GM18909 (cell line): ENCODE data around the gene STAT5A.
A peak's percentile ranks its signal among the peaks of the same experiment; 100 is the strongest.

Source experiments
- ATAC-seq: cut with Tn5 transposase; IDR thresholded peaks from one replicate; pipeline ENCODE4 v1.9.1; 2021; ENCODE audit warnings: mild to moderate bottlenecking; ENCODE audit not compliant: unreplicated experiment, poor library complexity

The STAT5A gene

DNA sequence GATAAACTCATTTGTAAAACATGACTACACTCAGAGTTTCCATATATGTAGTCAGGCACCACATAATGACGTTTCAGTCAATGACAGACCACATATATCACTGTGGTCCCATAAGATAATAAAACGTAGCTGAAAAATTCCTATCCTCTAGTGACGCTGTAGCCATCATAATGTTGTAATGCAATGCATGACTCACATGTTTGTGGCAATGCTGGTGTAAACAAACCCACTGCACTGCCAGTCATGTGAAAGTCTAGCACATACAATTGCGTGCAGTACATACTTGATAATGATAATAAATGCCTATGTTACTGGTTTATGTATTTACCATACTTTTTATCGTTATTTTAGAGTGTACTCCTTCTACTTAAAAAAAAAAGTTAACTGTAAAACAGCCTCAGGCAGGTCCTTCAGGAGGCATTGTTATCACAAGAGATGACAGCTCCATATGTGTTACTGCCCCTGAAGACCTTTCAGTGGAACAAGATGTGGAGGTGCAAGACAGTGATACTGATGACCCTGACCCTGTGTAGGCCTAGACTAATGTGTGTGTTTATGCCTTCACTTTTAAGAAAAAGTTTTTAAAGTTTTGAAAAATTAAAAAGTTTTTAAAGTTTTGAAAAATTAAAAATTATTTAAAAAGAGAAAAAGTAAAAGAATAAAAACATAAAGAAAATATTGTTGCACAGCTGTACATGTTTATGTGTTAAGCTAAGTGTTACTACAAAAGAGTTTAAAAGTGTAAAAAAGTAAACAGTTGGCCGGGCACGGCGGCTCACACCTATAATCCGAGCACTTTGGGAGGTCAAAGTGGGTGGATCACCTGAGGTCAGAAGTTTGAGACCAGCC, 21.2 kb upstream of the STAT5A start:
- no peak for ATAC-seq

DNA sequence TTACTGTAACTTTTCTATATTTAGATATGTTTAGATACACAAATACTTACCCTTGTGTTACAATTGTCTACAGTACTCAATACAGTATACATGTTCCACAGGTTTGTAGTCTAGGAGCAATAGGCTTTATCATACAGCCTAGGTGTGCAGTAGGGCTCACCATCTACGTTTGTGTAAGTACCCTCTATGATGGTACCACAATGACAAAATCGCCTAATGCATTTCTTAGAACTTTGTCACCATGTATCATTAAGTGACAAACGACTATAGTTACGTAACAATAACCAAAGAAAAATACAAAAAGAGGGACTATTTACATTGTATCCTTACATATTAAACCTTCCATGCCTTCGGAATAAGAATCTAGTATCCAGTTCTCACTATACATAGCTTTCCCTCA, 20.1 kb upstream of the STAT5A start:
- ATAC-seq = no peak

- ATAC-seq = no peak
Measured at GRCh38 chr17:42270170-42270535, 18.1 kb upstream of the STAT5A start.

DNA sequence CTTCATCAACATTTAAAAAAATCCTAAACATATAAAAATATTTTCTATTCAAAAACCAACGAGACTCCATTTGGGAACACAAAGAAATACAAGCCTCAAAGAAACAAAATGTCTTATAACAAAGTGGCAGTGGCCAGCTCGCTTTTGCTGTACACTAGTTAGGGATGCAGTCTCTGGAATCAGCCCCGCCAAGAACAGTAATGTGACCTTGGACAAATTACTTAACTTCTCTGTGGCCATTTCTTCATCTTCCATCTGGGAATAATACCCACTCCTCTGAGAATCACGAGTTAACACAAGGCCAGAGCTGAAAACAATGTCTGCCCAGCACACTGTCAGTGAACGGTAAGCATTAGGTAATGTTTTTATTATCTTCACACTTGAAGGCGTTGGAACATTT, 17.7 kb upstream of the STAT5A start:
- no peak for ATAC-seq

- ATAC-seq = no peak
Measured at GRCh38 chr17:42271006-42271778, 17.1 kb upstream of the STAT5A start.

DNA sequence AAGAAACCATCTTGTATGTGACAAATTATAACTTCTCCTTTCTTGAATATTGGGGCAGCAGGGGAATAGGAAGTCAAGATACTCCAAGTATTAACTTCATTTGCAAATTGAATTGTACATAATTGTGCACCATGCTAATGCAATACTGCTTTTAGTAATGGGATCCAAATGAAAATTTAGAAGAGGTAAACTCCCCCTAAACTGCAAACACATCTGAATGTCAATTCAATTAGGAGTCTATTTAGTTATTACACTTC, 16.6 kb upstream of the STAT5A start:
- ATAC-seq = no peak

DNA sequence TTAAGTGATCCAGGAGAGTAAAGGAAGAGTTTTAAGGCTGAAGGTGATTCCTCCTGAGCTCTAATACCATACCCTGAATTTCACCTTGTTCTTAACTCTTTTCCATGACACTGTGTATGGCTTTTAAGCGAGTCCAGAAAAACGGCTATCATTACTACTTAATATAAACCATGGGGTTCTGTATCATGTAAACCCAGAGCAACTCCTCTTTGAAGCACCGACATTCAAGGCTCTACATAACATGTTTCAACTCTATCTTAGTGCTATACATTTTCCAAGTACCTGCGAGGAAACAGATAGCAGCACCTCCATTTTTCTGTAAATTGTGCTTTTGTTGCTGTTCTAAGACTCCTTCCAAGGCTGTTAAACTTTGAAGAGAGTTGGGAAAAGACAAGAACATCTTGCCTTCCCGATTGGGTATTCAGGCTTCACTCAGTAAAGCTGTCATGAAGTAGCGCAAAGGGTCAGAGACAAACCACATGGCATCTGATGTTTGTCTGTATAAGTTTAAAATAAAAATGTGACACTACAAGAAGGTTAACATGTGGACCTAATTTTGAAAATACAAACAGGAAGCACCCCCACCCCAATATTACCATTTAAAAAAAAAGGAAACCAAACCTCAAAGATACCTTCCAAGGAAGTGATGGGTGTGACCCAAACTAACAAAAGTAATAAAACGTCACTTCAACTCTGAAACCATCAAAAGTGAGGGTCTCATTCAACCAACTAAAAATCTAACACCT, 16.0 kb upstream of the STAT5A start:
- no peak for ATAC-seq

DNA sequence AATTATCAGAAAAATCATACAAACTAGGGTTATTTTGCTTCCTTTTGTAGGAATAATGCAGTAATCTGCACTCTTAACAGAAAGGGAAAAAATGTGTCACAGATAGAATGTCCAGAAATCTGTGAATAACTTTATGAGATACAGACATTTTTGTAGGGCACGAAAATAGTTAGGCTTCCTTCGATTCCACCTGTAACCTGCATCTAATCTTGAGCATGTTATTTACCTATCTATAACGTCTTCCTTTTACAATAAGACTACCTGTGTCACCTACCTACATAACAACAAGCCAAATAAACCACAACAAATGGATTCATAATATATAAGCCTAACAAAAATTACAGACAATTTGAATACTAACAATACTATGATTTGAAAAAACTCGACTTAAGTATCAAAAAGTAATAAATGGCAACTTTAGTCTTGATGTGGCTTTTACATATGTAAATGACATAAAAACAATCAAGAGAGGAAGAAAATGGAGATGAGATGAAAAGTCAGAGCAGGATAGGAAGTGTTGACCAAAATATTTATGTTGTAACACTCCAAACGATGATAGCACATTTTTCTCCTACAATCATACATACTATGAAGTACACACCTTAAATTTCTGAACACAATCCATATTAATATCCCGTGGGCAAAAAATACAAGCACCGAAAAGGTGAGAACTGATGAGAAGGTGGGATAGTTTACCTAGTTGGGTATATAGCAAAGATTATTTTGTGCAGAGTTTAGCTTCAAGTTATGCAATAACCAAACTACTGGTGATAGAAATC, 14.6 kb upstream of the STAT5A start:
- ATAC-seq = no peak

GRCh38 chr17:42274253-42274542, 14.1 kb upstream of the STAT5A start:
- ATAC-seq = no peak

DNA sequence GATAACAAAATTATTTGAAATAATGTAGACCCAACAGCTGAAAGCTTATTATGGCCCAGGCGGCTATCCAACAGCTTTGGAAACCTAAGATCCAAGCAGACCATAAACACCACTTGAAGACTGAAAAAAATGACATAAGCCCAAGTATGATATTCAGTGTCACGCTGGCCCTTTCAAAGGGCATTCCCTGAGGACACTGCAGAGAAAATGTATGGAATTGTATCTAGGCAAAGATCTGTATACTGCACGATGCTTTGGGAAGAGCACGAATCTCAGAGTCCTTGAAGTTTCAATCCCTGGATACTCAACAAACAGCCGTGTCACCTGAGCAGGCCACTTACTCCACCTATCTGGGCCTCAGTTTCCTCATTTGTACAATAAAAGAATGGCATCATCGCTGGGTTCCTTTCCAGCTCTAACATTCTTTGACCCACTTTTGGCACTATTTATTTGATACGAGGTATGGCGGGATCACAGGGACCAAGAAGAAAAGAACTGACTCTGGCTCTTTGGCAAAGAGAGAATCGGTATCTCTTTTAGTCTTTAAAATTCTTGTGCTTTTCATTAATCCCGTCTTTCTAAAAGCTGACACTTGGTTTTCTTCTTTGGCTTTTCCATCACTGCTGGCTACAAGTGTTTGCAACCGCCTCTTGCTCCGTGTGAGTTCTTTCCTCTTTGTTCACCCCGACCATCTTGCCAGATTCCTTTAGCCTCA, 13.3 kb upstream of the STAT5A start:
- ATAC-seq = no peak

DNA sequence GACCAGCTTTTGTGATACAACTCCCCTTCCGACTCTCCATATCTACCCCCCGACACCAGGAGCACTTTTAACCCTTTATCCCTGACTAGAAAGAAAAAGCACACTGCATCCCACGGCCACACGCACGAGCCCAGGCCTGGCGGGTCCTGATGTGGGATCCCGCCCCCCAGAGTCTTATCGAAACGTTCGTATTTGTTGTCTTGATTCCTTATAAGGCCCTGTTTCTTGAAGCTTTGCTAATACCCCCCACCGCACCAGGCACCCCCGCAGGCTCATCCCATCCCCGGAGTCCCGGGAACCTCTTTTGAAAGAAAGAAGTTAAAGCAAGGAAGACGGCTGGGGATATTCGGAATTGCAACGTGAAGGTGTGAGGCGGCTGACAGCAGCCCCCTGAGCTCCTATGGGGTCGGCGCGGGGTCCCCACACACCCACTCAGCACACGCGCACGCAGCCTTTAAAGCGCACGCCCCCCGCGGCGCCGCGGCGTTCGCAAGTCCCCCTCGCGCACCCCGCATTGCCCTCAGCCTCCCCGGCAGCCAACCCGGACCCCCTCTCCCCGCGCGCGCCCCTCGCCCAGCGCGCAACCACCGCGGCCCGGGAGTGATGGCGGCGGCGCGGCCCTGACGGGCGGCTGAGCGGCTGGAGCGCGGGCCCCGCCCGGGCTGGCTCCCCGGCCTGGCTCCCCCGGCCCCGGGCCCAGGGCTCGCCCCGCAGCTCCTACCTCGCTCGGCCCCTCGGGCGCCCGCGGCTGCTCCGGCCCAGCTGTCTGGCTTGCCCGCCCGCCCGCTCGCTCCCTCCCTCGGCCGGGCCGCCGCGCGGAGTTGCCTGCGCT, 12.6 kb upstream of the STAT5A start:
- ATAC-seq = peak; percentile 62

GRCh38 chr17:42276359-42276608, 12.0 kb upstream of the STAT5A start, which contains the start of gene STAT5B:
Gene STAT5B (minus strand): TSS chr17:42276391. CDS start chr17:42232127, 44,264 bp downstream.
- ATAC-seq = peak; percentile 65

- peak; percentile 17 for ATAC-seq
Measured at GRCh38 chr17:42276609-42277341, 11.5 kb upstream of the STAT5A start.

DNA sequence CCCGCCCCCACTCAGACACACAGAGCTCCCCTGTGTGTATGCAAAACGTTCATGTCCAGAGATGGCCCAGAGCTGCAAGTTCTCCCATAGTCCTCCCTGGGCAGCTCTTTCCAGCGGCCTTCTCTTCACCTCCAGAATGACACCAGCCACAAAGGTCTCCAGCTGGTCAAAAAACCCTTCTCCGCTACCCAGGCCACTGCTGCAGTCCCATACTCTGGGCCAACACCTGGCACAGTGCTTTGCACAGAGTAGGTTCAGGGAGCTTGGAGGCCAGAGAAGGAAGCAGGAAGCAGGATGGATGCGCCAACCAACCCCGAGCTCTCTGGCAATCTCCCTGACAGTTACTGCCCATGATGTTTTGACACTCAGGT, 11.0 kb upstream of the STAT5A start:
- no peak for ATAC-seq

- no peak for ATAC-seq
Measured at GRCh38 chr17:42279776-42280630, 8.3 kb upstream of the STAT5A start.

- no peak for ATAC-seq
Measured at GRCh38 chr17:42281571-42282096, 6.7 kb upstream of the STAT5A start.

DNA sequence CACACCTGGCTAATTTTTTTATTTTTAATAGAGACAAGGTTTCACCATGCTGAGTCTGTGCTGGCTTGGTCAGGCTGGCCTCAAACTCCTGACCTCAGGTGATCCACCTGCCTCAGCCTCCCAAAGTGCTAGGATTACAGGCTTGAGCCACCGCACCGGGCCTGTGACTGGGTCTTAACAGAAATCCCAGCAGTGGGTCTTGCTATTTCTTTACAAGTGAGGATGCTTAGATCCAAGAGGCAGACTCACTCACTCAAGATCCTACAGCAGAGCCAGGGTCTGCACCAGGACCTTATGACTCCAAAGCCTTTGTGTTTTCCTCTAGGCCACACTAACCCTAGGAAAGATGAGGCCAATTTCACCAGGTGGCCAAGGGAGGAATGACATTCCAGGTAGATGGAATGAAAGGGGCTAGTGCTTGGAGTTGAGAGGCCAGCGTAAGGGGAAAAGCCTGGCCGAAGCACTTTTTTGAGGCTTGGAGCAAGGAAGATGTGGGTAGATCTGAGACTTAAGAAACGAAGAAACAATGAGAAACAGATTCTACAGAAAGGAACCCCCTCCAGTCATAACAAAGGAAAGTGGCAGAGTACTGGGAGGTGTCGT, 5.7 kb upstream of the STAT5A start:
- ATAC-seq = no peak
